Mesodermal cell (in vitro differentiated cells): Measurements from ENCODE around the gene SPIRE1. TPM values are rescaled to one million over a fixed set of nuclear protein-coding genes. Genes with fewer than 3 reads are reported as not detected.
A peak's percentile ranks its signal among the peaks of the same experiment; 100 is the strongest.

Experiments used
- H3K27ac ChIP-seq: 2 replicates; pipeline ENCODE4 v1.7.0; 2013; ENCODE audit warnings: mild to moderate bottlenecking, low read depth, low read length, moderate library complexity; ENCODE audit not compliant: severe bottlenecking
- H3K36me3 ChIP-seq: 2 replicates; pipeline ENCODE4 v1.7.1; 2013; ENCODE audit warnings: mild to moderate bottlenecking, low read length, moderate library complexity; ENCODE audit not compliant: control insufficient read depth, insufficient read depth
- H3K4me1 ChIP-seq: one replicate; pipeline ENCODE4 v1.7.1; 2013; ENCODE audit warnings: mild to moderate bottlenecking, low read length; ENCODE audit not compliant: insufficient read depth, control insufficient read depth, poor library complexity, severe bottlenecking
- H3K4me3 ChIP-seq: 2 replicates; pipeline ENCODE4 v1.7.0; 2013; ENCODE audit warnings: low read length, control low read depth, mild to moderate bottlenecking; ENCODE audit not compliant: insufficient read depth, poor library complexity, severe bottlenecking; ENCODE audit errors: extremely low read depth
- H3K9me3 ChIP-seq: 2 replicates; pipeline ENCODE4 v1.7.1; 2013; ENCODE audit warnings: mild to moderate bottlenecking, low read length, moderate library complexity; ENCODE audit not compliant: control insufficient read depth
- WGBS, 2 experiments: methylation state at CpG; one replicate each; pipeline ENCODE4 v1.1.5; 2013; ENCODE audit warnings: missing lambda C conversion rate in 2 of 2; ENCODE audit not compliant: insufficient coverage in 2 of 2; 5-methylcytosine and 5-hydroxymethylcytosine counted together
- polyA plus RNA-seq, 2 experiments: library from polyadenylated mRNA; stranded (reverse); fragments of 50-300 nt; gene quantifications; one replicate each; pipeline ENCODE4 v1.2.3, GENCODE V29; 2013

SPIRE1 gene
- 16.2 TPM for polyA plus RNA-seq (2013, experiment 1 of 2)
- 19.0 TPM for polyA plus RNA-seq (2013, experiment 2 of 2)

GRCh38 chr18:12657684-12658425, at the start of gene SPIRE1:
Gene SPIRE1, minus strand, starts transcription at chr18:12658107. Its CDS starts 241 bp downstream, at chr18:12657866.
- peak within 1 kb of the TSS; percentile 76 for H3K27ac ChIP-seq
- H3K4me3 ChIP-seq: peak within 1 kb of the TSS; percentile 71
- 0% methylated on average over 71 to 88 of the region's 112 CpGs for WGBS, 2 experiments
- H3K9me3 ChIP-seq: no peaks in the 10 kb centered on the region
- peaks cover 6% of the 10 kb centered on the region for H3K36me3 ChIP-seq
- H3K4me1 ChIP-seq: peaks cover 8% of the 10 kb centered on the region

- Histone ChIP-seq H3K36me3 (peaks cover 44% of the 10 kb centered on the region), H3K9me3 (no peaks in the 10 kb centered on the region), H3K4me1 (peaks cover 4% of the 10 kb centered on the region), H3K27ac (no peak overlapping the region), H3K4me3 (peak overlapping the region; percentile 99)
- WGBS, 2 experiments: 10 to 11% methylated on average over 2 of the region's 2 CpGs
These were observed 45.8 kb upstream of the SPIRE1 start for GRCh38 chr18:12703664-12704063.

GRCh38 chr18:12703096-12703567, 45.2 kb upstream of the SPIRE1 start:
- Histone ChIP-seq H3K36me3 (peaks cover 38% of the 10 kb centered on the region), H3K27ac (peak overlapping the region; percentile 100), H3K4me1 (peaks cover 4% of the 10 kb centered on the region), H3K9me3 (no peaks in the 10 kb centered on the region), H3K4me3 (peak overlapping the region; percentile 99)
- 0 to 1% methylated on average over 16 to 17 of the region's 28 CpGs for WGBS, 2 experiments

- WGBS, 2 experiments: 0% methylated on average over 70 to 80 of the region's 89 CpGs
- H3K4me3 ChIP-seq: peak within 1 kb of the TSS; percentile 99
- H3K4me1 ChIP-seq: peaks cover 4% of the 10 kb centered on the region
- H3K9me3 ChIP-seq: no peaks in the 10 kb centered on the region
- peak within 1 kb of the TSS; percentile 100 for H3K27ac ChIP-seq
- H3K36me3 ChIP-seq: peaks cover 32% of the 10 kb centered on the region
These were observed 44.6 kb upstream of the SPIRE1 start, which contains the start of the genes CEP76 and PSMG2 for GRCh38 chr18:12702221-12703095. Gene CEP76, minus strand, starts transcription at chr18:12702723. Its CDS starts 175 bp downstream, at chr18:12702548. Gene PSMG2, plus strand, starts transcription at chr18:12703042. Its CDS starts 66 bp downstream, at chr18:12703108.

GRCh38 chr18:12701161-12701560, 43.3 kb upstream of the SPIRE1 start:
- H3K4me3 ChIP-seq: peak overlapping the region; percentile 99
- peaks cover 31% of the 10 kb centered on the region for H3K36me3 ChIP-seq
- no peaks in the 10 kb centered on the region for H3K9me3 ChIP-seq
- H3K27ac ChIP-seq: peak overlapping the region; percentile 16
- WGBS, 2 experiments: 100% methylated on average over 2 of the region's 3 CpGs; no CpG with 5 or more reads in 1 of the 2 experiments
- H3K4me1 ChIP-seq: peaks cover 4% of the 10 kb centered on the region

- Histone ChIP-seq H3K36me3 (peaks cover 23% of the 10 kb centered on the region), H3K4me1 (peaks cover 4% of the 10 kb centered on the region), H3K27ac (no peak overlapping the region), H3K9me3 (no peaks in the 10 kb centered on the region), H3K4me3 (no peak overlapping the region)
- WGBS, 2 experiments: no CpG with 5 or more reads among the region's 2 CpGs
These were observed 41.8 kb upstream of the SPIRE1 start for GRCh38 chr18:12699747-12700146.

- Histone ChIP-seq H3K4me1 (no peaks in the 10 kb centered on the region), H3K27ac (no peak overlapping the region), H3K4me3 (no peak overlapping the region), H3K36me3 (peaks cover 49% of the 10 kb centered on the region), H3K9me3 (no peaks in the 10 kb centered on the region)
- WGBS, 2 experiments: 88 to 95% methylated on average over 2 of the region's 2 CpGs
These were observed 36.1 kb upstream of the SPIRE1 start for GRCh38 chr18:12694032-12694431.

GRCh38 chr18:12692206-12692605, 34.3 kb upstream of the SPIRE1 start:
- peaks cover 43% of the 10 kb centered on the region for H3K36me3 ChIP-seq
- no peak overlapping the region for H3K27ac ChIP-seq
- 94 to 98% methylated on average over 9 of the region's 9 CpGs for WGBS, 2 experiments
- no peak overlapping the region for H3K4me3 ChIP-seq
- H3K9me3 ChIP-seq: no peaks in the 10 kb centered on the region
- no peaks in the 10 kb centered on the region for H3K4me1 ChIP-seq

GRCh38 chr18:12689256-12689850, 31.4 kb upstream of the SPIRE1 start:
- no peaks in the 10 kb centered on the region for H3K9me3 ChIP-seq
- no CpG with 5 or more reads among the region's 4 CpGs for WGBS, 2 experiments
- no peak overlapping the region for H3K27ac ChIP-seq
- H3K4me1 ChIP-seq: no peaks in the 10 kb centered on the region
- no peak overlapping the region for H3K4me3 ChIP-seq
- peaks cover 52% of the 10 kb centered on the region for H3K36me3 ChIP-seq

GRCh38 chr18:12686100-12686499, 28.2 kb upstream of the SPIRE1 start:
- 86 to 100% methylated on average over 1 of the region's 3 CpGs for WGBS, 2 experiments
- no peaks in the 10 kb centered on the region for H3K9me3 ChIP-seq
- peaks cover 57% of the 10 kb centered on the region for H3K36me3 ChIP-seq
- no peaks in the 10 kb centered on the region for H3K4me1 ChIP-seq
- no peak overlapping the region for H3K4me3 ChIP-seq
- H3K27ac ChIP-seq: no peak overlapping the region
